ENCODE data around the gene KRTAP19-8.

KRTAP19-8 gene

GRCh38 chr21:31012133-31013089 lies 25.9 kb downstream of the KRTAP19-8 start:
- no peak for DNase-seq (ENCODE audit: low read depth in 2 of 2)

DNA sequence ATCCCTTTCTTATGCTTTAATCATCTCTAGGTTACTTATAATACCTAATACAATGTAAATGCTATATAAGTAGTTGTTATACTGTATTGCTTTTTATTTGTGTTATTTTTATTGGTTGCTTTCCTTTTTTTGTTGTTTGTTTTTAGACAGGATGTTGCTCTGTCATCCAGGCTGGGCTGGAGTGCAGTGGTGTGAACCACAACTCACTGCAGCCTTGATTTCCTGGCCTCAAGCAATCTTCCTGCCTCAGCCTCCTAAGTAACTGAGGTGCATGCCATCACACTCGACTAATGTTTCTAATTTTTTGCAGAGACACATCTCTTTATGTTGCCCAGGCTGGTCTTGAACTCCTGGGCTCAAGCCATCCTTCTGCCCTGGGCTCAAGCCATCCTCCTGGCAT lies 26.9 kb downstream of the KRTAP19-8 start:
- no peak for DNase-seq (ENCODE audit: low read depth in 2 of 2)

GRCh38 chr21:31008355-31008754 lies 29.9 kb downstream of the KRTAP19-8 start:
- DNase-seq (ENCODE audit: low read depth in 2 of 2): no peak

DNA sequence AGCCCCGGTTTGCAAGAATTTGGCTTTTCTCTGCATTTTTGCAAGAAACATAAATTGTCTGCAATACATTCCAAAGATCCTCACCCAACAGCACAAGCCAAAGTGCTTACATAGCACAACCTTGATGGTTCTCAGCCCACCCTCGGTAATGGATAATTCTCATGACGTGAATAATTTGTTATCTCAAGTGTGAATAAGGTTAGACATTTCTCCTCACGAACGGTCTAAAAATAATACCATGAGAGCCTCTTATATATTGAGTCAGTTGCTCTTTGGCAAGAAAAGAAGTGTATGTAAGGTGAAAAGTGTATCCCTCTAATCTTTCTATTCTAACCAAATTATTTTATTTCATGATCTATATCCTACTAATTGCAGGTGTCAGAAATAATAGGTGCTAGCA lies 33.3 kb downstream of the KRTAP19-8 start:
- no peak for DNase-seq (ENCODE audit: low read depth in 2 of 2)

GRCh38 chr21:31003471-31003870 lies 34.8 kb downstream of the KRTAP19-8 start:
- DNase-seq (ENCODE audit: low read depth in 2 of 2): no peak

DNA sequence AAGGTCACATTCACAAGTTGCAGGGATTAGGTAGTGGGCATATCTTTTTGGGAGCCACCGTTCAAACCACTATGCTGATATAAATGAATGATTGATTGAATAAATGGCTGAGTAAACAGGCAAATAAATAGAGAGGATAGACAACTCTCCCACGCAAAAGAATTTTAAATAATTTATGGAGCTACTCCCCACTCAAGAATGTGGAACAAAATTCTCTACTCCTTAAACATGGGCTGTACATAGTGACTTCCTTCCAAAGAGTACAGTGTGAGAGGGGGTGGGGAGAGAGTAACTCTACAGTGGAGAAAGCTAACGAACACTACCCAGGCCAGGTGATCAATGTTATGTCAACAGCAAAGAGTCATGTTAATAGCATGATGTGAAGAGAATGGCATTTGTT lies 40.7 kb downstream of the KRTAP19-8 start:
- no peak for DNase-seq (ENCODE audit: low read depth in 2 of 2)

DNA sequence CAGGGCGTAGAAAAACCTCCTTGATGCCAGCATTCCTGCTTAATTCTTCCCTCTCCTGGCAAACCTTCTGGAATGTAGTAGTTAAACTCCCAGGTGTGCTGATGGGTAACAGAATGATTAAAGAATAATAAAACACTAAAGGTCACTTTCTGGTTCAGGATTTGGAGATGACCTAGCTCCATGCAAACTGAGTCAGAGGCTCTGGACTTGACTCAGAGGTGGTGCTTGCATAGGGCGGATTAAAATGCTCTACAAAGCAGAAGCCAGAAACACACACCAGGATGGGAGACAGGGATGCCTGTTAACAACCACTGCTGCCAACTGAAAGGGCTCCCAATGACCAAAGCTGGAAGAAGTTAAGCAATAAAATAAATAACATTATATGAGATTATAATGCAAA lies 41.5 kb downstream of the KRTAP19-8 start:
- no peak for DNase-seq (ENCODE audit: low read depth in 2 of 2)

DNA sequence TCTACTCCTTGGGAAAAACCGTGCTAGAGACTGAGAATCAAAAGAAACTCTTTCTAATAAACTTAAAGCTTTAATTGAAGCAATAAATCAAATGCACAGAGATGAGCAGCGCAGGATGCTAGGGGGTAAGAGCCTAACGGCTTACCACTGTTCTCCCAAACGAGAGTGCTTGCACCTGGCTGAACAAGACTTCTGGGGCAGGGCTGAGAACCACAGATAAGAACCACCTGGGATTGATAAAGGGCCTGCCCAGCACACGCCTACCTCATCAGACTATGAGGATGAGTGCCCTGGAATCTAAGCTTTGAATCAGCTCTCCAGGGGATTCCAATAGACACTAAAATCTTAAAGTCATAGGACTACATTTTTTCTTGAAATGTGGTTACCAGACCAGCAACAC lies 43.3 kb downstream of the KRTAP19-8 start:
- no peak for DNase-seq (ENCODE audit: low read depth in 2 of 2)

- DNase-seq (ENCODE audit: low read depth in 2 of 2): no peak
Observed at GRCh38 chr21:30990514-30991262, 47.6 kb downstream of the KRTAP19-8 start.

DNA sequence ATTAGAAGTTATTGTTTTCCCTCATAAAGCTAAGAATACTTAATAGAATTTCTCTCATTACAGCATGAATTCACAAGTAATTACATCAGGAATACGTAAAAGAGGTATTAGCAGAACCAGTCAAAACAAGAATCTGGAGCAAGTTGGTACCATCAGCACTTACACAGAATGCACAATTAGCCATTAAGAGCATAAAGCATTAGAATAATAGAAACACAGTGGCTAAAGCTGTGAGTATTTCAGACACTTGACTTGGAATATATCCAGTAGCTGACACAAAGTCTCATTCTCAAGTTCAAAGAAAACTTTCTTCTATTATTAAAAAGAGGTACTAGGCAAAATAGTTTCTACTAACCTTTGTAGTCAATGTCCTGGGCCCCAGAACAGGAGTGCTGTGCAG lies 49.6 kb downstream of the KRTAP19-8 start:
- DNase-seq (ENCODE audit: low read depth in 2 of 2): no peak
